ENCODE data around the gene TPSAB1.

TPSAB1 gene

DNA sequence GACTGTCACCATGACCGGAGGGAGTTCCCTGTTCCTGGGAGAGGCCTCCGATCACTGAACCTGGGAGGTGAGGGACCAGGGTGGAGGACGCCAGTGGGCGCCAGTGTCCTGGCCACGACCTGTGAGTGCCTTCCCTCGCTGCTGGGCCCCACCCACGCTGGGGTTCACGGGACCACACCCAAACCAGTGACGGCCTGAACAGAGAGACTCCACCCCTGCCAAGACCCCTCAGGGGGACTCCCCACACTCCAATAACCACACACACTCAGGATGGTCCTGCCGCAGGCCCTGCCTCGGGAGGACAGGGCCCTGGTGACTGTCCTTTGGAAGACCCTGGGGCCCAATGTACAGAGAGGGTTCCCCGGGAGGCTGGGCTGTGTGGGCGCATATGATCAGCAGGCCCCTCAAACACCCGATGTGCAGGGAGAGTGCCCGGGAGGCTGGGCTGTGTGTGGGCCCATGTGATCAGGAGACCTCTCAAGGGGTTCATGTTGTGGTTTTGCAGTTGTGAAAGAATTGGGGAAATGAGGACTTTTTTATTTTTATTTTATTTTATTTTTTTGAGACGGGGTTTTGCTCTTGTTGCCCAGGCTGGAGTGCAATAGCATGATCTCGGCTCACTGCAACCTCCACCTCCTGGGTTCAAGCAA, 41.9 kb downstream of the TPSAB1 start:
- TF ChIP-seq, protein P1, sequence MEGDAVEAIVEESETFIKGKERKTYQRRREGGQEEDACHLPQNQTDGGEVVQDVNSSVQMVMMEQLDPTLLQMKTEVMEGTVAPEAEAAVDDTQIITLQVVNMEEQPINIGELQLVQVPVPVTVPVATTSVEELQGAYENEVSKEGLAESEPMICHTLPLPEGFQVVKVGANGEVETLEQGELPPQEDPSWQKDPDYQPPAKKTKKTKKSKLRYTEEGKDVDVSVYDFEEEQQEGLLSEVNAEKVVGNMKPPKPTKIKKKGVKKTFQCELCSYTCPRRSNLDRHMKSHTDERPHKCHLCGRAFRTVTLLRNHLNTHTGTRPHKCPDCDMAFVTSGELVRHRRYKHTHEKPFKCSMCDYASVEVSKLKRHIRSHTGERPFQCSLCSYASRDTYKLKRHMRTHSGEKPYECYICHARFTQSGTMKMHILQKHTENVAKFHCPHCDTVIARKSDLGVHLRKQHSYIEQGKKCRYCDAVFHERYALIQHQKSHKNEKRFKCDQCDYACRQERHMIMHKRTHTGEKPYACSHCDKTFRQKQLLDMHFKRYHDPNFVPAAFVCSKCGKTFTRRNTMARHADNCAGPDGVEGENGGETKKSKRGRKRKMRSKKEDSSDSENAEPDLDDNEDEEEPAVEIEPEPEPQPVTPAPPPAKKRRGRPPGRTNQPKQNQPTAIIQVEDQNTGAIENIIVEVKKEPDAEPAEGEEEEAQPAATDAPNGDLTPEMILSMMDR (IDR thresholded peaks at IDR 0.05; ENCODE audit: low read depth, low read length, missing control alignments), result no peak
- no peak overlapping the region for H3K4me3 ChIP-seq (ENCODE audit: low read depth, low read length)
- no peak for DNase-seq (ENCODE audit: low read depth)

DNA sequence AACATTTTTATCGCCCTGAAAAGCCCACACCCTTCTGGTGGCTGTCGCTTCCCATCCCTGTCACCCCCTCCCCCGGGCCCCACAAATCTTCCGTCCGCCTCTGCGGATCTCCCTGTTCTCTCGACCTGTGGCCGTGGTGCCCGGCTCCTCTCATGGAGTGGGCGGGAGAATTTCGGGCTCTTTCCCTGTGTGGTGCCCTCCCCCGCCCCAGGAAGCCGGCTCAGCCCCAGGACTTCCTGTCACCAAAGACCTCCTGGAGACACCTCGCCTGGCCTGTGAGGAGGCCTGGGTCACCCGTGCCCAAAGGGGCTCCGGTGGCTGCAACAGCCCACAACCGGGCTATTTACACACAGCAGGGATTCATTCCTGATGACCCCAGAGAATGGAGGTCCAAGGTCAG, 42.8 kb downstream of the TPSAB1 start:
- no peak for DNase-seq (ENCODE audit: low read depth)
- no peak overlapping the region for H3K4me3 ChIP-seq (ENCODE audit: low read depth, low read length)
- TF ChIP-seq, protein P1 (IDR thresholded peaks at IDR 0.05; ENCODE audit: low read depth, low read length, missing control alignments), result no peak

DNA sequence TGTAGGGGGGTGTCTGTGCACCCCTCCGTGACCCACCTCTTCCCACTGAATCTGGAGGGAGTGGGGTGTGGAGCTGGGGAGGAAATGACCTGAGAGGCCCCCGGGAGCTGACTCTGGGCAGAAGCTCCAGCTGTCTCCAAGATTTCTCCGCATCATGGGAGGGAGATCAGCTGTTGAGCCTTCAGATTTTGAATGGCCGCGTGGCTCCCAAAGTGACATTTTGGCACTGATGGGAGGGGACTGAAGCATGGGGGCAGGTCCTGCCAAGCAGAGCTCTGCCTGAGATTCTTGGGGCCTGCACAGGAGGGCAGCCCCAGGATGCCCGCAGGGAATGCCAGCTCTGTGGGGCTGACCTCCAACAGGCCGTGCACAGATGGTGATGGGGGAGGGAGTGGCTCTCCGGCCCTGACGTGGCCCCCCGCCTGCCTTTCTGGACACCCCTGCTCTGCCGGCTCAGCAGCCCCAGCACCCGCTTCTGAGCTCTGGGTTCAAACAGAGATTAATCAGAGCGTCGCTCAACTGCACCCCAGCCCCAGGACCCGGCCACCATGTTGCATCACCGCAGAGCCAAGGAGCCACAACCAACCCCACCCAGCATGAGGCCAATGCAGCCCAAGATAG, 43.6 kb downstream of the TPSAB1 start:
- no peak for DNase-seq (ENCODE audit: low read depth)
- H3K4me3 ChIP-seq (ENCODE audit: low read depth, low read length), result no peak overlapping the region

DNA sequence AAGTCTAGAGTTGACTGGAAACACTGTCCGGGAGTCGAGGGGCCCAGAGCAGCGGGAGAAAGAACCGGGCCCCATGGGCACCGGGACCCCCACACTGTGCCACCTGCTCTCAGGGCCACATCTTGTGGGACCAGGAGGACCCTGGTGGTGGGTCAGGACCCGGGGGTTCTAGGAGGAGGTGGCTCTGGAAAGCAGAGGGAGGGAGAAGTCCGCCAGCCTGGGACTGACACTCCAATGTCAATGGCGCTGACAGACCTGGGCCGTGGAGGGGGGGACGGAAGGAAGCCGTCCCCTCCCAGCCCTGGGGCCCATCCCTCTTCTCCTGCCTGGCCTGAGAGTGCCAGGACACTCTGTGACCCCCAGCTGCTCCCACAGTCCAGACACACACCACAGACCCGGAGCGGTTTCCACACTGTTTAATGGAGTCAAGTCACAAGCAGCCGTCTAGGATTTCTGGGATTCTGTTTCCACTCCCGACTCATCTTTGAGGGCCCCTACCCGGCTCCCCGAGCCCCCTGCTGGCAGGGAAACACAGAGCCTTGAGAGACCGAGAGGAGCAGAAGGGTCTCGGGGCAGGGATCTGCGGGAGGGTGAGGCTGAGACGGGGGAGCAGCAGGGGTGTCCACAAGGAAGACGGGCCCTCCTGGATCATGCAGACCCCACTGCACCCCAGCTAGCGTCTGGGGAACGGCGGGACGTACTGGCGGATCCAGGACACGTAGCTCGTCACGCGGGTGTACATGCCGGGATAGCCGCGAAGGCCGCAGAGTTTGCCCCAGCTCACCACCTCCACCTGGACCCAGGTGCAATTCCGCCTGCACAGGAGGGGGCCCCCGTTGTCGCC, 45.4 kb downstream of the TPSAB1 start:
- no peak for DNase-seq (ENCODE audit: low read depth)
- TF ChIP-seq, protein P1 (IDR thresholded peaks at IDR 0.05; ENCODE audit: low read depth, low read length, missing control alignments), result no peak
- H3K4me3 ChIP-seq (ENCODE audit: low read depth, low read length), result no peak overlapping the region

More for the DNA sequence above, 43.6 kb downstream of the TPSAB1 start:
- TF ChIP-seq, protein P1 (IDR thresholded peaks at IDR 0.05; ENCODE audit: low read depth, low read length, missing control alignments), result no peak

DNA sequence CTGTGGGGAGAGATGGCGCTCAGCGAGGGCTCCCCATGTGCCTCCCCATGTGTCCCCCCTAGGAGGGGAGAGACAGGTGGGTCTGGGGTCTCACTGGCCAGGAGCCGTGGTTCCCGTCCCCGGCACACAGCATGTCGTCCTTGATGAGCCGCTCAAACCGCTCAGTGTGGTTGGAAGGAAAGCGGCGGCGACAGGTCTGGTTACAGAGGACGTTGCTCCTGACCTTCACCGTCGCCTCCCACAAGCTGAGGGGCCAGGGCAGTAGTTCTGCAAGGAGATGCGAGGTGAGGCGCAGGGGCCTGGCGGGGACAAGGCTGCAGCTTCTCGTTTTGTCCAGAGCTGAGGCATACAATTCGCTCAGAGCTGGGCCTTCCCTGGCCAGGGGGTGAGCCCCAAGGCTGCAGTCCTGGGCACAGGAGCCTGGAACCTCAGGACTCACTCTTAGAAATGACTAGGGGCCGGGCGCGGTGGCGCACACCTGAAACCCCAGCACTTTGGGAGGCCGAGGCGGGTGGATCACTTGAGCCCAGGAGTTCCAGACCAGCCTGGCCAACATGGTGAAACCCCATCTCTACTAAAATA, 46.1 kb downstream of the TPSAB1 start:
- DNase-seq (ENCODE audit: low read depth), result no peak
- H3K4me3 ChIP-seq (ENCODE audit: low read depth, low read length), result no peak overlapping the region
- TF ChIP-seq, protein P1 (IDR thresholded peaks at IDR 0.05; ENCODE audit: low read depth, low read length, missing control alignments), result no peak

DNA sequence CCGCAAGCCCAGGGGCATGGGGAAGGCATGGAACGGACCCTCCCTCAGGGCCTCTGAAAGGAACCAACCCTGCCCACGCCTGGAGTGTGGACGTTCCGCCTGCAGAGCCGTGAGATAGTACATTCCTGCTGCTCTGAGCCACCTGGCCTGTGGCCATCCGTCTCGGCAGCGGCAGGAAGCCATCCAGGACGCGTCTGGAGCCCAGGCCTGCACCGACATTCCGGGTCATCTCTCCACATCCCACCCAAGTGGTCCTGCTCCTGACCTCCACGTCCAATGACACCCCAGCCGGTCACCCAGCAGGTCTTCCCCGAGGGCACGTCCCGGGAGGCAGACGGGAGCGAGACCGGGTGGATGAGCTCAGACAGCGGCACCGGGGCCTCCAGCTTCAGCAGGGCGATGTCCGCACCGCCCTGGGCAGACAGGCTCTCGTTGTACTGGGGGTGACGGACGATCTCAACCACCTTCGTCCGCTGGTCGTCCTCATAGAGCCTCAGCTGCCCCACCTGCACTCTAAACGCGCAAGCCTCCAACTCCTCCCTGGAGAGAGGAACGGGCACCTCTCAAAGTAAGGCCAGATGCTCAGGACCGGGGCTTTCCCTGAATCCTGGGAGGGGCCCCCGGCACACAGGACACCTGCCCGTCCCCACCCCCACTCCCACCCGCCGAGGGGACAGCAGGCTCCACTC, 47.6 kb downstream of the TPSAB1 start:
- no peak for DNase-seq (ENCODE audit: low read depth)

More for the DNA sequence above, 47.6 kb downstream of the TPSAB1 start:
- TF ChIP-seq, protein P1 (IDR thresholded peaks at IDR 0.05; ENCODE audit: low read depth, low read length, missing control alignments), result no peak
- H3K4me3 ChIP-seq (ENCODE audit: low read depth, low read length), result no peak overlapping the region

Data from GM12864 (cell line).